Esophagus squamous epithelium (tissue), 4 donors: Measurements from ENCODE around the gene VRTN.
"Not testable (repeated sequence)": the region's sequence is repeated elsewhere in the genome, so short reads cannot be mapped to it uniquely, and the experiment has no call there.

ENCODE experiments used
- POLR2A ChIP-seq, 4 donors: fragments of 450-650 bp; IDR thresholded peaks; one replicate each; pipeline ENCODE4 v1.6.1; 2017; ENCODE audit warnings: antibody characterized with exemption in 4 of 4, mild to moderate bottlenecking in 4 of 4, moderate library complexity in 3 of 4
- TF ChIP-seq, protein P1 (sequence below), 6 experiments: fragments of 450-650 bp in 4 of 6; fragments of 200-600 bp in 2 of 6; sonication (generic) in 2 of 6; IDR thresholded peaks; one replicate each; pipeline ENCODE4 v1.5.1; 2016 to 2019; ENCODE audit warnings: antibody characterized with exemption in 6 of 6, mild to moderate bottlenecking in 4 of 6, moderate library complexity in 4 of 6

DNA sequence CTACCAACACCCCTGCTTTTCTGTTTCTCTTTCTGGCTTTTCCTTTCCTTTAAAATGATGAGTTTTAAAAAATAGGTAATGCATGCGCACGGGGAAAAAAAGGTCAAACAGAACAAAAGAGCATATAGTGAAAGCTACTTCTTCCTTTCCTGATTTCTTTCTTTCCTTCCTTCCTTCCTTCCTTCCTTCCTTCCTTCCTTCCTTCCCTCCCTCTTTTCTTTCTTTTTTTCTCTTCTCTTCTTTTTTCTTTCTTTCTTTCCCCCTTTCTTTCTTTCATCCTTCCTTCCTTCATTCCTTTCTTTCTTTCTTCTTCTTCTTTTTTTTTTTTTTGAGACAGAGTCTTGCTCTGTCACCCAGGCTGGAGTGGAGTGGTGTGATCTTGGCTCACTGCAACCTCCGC is 42.2 kb downstream of the VRTN start:
- TF ChIP-seq, protein P1, sequence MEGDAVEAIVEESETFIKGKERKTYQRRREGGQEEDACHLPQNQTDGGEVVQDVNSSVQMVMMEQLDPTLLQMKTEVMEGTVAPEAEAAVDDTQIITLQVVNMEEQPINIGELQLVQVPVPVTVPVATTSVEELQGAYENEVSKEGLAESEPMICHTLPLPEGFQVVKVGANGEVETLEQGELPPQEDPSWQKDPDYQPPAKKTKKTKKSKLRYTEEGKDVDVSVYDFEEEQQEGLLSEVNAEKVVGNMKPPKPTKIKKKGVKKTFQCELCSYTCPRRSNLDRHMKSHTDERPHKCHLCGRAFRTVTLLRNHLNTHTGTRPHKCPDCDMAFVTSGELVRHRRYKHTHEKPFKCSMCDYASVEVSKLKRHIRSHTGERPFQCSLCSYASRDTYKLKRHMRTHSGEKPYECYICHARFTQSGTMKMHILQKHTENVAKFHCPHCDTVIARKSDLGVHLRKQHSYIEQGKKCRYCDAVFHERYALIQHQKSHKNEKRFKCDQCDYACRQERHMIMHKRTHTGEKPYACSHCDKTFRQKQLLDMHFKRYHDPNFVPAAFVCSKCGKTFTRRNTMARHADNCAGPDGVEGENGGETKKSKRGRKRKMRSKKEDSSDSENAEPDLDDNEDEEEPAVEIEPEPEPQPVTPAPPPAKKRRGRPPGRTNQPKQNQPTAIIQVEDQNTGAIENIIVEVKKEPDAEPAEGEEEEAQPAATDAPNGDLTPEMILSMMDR (IDR thresholded peaks at IDR 0.05) = not testable (repeated sequence)
- not testable (repeated sequence) for TF ChIP-seq POLR2A (IDR thresholded peaks at IDR 0.05)
